ENCODE measurements around the gene LPCAT3. TPM values are rescaled to one million over a fixed set of nuclear protein-coding genes. Genes with fewer than 3 reads are reported as not detected.
A peak's percentile ranks its signal among the peaks of the same experiment; 100 is the strongest.

The LPCAT3 gene
- total RNA-seq, 1 experiment from 2014 or later = 16.3 TPM

DNA sequence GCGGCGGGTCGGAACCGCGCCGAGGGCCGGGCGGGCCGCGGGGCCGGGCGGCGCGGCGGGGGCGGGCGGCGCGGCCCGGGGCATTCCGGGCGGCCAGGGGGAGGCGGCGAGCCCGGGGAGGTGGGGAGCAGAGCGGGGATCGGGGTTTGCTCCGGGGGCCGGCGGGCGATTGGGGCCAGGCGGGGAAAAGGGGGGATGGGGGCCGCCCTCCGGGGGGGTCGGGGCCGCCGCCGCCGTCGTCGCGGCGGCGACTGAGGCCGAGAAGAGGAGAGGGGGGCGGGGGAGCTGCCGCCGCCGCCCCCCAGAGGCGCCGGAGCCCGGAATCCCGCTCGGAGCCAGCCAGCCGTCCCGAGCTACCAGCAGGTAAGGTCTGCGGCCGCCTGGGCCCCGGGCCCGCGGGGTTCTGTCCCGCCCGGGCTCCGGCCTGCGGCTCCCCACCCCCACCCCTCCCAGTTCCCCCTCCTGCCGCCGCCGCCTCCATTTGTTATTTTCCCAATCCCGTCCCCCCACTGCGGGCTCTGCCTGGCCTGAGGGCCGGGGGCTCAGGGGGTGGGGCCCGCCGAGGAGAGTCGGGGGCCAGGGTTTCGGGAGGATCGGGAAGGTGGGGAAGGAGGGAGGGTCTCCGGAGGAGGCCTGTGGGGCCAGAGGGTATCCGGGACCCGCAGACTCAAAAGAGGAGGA is 90.1 kb downstream of the LPCAT3 start:
- no peak for ATAC-seq
- ChIA-PET CTCF (interaction anchor here (0.6 kb wide), 1 partner anchor 55 kb away, joined by 6 read pairs; the partner anchor contains the start of gene SPSB2), POLR2A (ENCODE audit: unreplicated experiment) (no interaction called here)
- no peaks in the 10 kb centered on the region for H3K9me3 ChIP-seq (ENCODE audit: low read length)
- peaks cover 55% of the 10 kb centered on the region for H3K79me2 ChIP-seq (ENCODE audit: low read length)
- H3K9me2 ChIP-seq (replicated peaks; ENCODE audit: low read length) = no peaks in the 10 kb centered on the region
- peak overlapping the region; percentile 93 for H3K4me3 ChIP-seq (ENCODE audit: low read length)
- no peak overlapping the region for H3K27ac ChIP-seq (ENCODE audit: low read length)
- peak overlapping the region; percentile 95 for H3K4me2 ChIP-seq (ENCODE audit: low read length)
- H3K9ac ChIP-seq (ENCODE audit: low read length) = peak overlapping the region; percentile 84
- no peaks in the 10 kb centered on the region for H3F3A ChIP-seq (ENCODE audit: low read length, unreplicated experiment)
- intact Hi-C loops (cut with micrococcal nuclease) = loop anchor here (5.0 kb wide), 1 partner anchor 61 kb away; the partner anchor contains the start of gene TPI1
- no peaks in the 10 kb centered on the region for H3K27me3 ChIP-seq (ENCODE audit: low read length)
- H2AFZ ChIP-seq (ENCODE audit: low read length) = peak overlapping the region; percentile 57
- no peak for DNase-seq
- no peak for TF ChIP-seq EZH2 (IDR thresholded peaks at IDR 0.05; ENCODE audit: low read length, unreplicated experiment)
- no peak for TF ChIP-seq EZH2phosphoT487 (IDR thresholded peaks at IDR 0.05; ENCODE audit: borderline replicate concordance, low read length)
- TF ChIP-seq, protein P1, sequence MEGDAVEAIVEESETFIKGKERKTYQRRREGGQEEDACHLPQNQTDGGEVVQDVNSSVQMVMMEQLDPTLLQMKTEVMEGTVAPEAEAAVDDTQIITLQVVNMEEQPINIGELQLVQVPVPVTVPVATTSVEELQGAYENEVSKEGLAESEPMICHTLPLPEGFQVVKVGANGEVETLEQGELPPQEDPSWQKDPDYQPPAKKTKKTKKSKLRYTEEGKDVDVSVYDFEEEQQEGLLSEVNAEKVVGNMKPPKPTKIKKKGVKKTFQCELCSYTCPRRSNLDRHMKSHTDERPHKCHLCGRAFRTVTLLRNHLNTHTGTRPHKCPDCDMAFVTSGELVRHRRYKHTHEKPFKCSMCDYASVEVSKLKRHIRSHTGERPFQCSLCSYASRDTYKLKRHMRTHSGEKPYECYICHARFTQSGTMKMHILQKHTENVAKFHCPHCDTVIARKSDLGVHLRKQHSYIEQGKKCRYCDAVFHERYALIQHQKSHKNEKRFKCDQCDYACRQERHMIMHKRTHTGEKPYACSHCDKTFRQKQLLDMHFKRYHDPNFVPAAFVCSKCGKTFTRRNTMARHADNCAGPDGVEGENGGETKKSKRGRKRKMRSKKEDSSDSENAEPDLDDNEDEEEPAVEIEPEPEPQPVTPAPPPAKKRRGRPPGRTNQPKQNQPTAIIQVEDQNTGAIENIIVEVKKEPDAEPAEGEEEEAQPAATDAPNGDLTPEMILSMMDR (conservative IDR thresholded peaks at IDR 0.05; ENCODE audit: low read depth, low read length) = no peak
- no peaks in the 10 kb centered on the region; the same call in 1 of the 2 replicates for H4K20me1 ChIP-seq (ENCODE audit: low read length)
- H3K36me3 ChIP-seq (ENCODE audit: low read depth, low read length) = no peaks in the 10 kb centered on the region
- BruUV-seq (replicated peaks) = no TSS peak
- peaks cover 43% of the 10 kb centered on the region for H3K4me1 ChIP-seq (ENCODE audit: insufficient read depth, low read length)

DNA sequence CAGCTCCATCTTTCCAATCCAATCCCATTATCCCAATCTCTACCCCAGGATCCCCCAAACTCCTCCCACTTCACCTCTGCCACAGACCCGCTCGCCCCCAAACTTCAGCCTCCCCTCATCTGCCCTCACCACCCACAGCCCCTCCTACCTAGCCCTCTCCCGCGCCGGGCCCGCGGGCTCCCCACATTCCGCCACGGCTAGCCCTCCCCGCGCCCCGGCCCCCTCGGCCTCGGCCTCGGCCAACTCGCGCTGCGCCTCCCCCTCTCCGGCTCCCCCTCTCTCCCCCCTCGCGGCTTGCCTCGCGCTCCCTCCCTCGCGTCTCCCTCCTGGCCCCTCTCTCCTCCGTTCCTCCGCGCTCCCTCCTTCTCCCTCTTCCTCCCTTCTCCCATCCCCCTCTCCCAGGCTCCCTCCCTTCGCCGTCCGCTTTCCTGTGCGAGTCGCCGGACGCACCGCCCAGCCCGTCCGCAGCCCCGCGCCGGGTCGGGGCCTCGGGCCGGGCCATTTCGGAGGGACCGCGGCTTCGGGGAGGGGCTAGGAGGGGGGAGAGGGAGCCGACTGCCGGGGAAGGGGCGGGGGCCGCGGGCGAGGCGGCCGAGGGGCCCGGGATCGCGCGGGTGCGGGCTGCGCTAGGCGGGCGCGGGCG is 90.8 kb downstream of the LPCAT3 start, which contains the start of gene ATN1:
ATN1 (plus strand) TSS at position 581 of the 643 bp plus-strand sequence. CDS start 6,043 bp downstream, outside the sequence.
- Histone ChIP-seq H3K27ac (ENCODE audit: low read length) (no peak within 1 kb of the TSS), H3K4me1 (ENCODE audit: insufficient read depth, low read length) (peaks cover 43% of the 10 kb centered on the region), H3K27me3 (ENCODE audit: low read length) (no peaks in the 10 kb centered on the region), H3K4me3 (ENCODE audit: low read length) (peak within 1 kb of the TSS; percentile 93), H3K9me2 (replicated peaks; ENCODE audit: low read length) (no peaks in the 10 kb centered on the region), H3K36me3 (ENCODE audit: low read depth, low read length) (no peaks in the 10 kb centered on the region), H3K9ac (ENCODE audit: low read length) (peak within 1 kb of the TSS; percentile 84), H3K4me2 (ENCODE audit: low read length) (peak within 1 kb of the TSS; percentile 95), H3F3A (ENCODE audit: low read length, unreplicated experiment) (no peaks in the 10 kb centered on the region), H3K79me2 (ENCODE audit: low read length) (peaks cover 50% of the 10 kb centered on the region), H3K9me3 (ENCODE audit: low read length) (no peaks in the 10 kb centered on the region), H4K20me1 (ENCODE audit: low read length) (no peaks in the 10 kb centered on the region; the same call in 1 of the 2 replicates), H2AFZ (ENCODE audit: low read length) (peak within 1 kb of the TSS; percentile 92)
- TF ChIP-seq EZH2phosphoT487 (IDR thresholded peaks at IDR 0.05; ENCODE audit: borderline replicate concordance, low read length) (no peak), EZH2 (IDR thresholded peaks at IDR 0.05; ENCODE audit: low read length, unreplicated experiment) (no peak)
- TF ChIP-seq, protein P1 (conservative IDR thresholded peaks at IDR 0.05; ENCODE audit: low read depth, low read length) = no peak
- intact Hi-C loops (cut with micrococcal nuclease) = loop anchor here (5.0 kb wide), 1 partner anchor 60 kb away; the partner anchor contains the start of gene TPI1
- DNase-seq (peak; percentile 53), ATAC-seq (peak; percentile 26)
- POLR2A ChIA-PET (ENCODE audit: unreplicated experiment) = no interaction called here
- BruUV-seq (replicated peaks) = no TSS peak
- CTCF ChIA-PET = interaction anchor here (0.7 kb wide), 1 partner anchor 37 kb away, joined by 4 read pairs; no protein-coding TSS in a partner anchor

Small RNA genes lying within 50 kb of the gene (microRNA-seq; reads per million reads assigned to microRNA genes)
- gene MIR141 (ENCODE audit: unreplicated experiment) = 14.5 reads per million, percentile 41 among the genes with 10 or more reads in this experiment
- 288 reads per million, percentile 73 among the genes with 10 or more reads in this experiment for gene MIR200C (ENCODE audit: unreplicated experiment)

Other genes starting within 250 kb of the LPCAT3 start
- gene LAG3, start 246.0 kb downstream of the LPCAT3 start, total RNA-seq (2014; rRNA removed) = 0.40 and 0.58 TPM in 2 replicates
- gene CD4, start 228.9 kb downstream of the LPCAT3 start, total RNA-seq (2014; rRNA removed) = 0.23 TPM in 1 of 2 replicates, not detected in the other
- gene GPR162, start 196.7 kb downstream of the LPCAT3 start, total RNA-seq (2014; rRNA removed) = not detected in 2 replicates
- gene P3H3, start 190.1 kb downstream of the LPCAT3 start, total RNA-seq (2014; rRNA removed) = 9.3 and 24.4 TPM in 2 replicates
- 1.8 TPM in 1 of 2 replicates, not detected in the other for gene GNB3, start 177.6 kb downstream of the LPCAT3 start, total RNA-seq (2014; rRNA removed)
- 52.1 and 92.0 TPM in 2 replicates for gene CDCA3, start 167.2 kb downstream of the LPCAT3 start, total RNA-seq (2014; rRNA removed)
- 107 and 113 TPM in 2 replicates for gene USP5, start 166.3 kb downstream of the LPCAT3 start, total RNA-seq (2014; rRNA removed)
- 1,259 and 1,708 TPM in 2 replicates for gene TPI1, start 150.9 kb downstream of the LPCAT3 start, total RNA-seq (2014; rRNA removed)
- 8.4 and 9.2 TPM in 2 replicates for gene SPSB2, start 145.2 kb downstream of the LPCAT3 start, total RNA-seq (2014; rRNA removed)
- gene LRRC23, start 113.7 kb downstream of the LPCAT3 start, total RNA-seq (2014; rRNA removed) = 5.1 and 13.6 TPM in 2 replicates
- gene ENO2, start 103.9 kb downstream of the LPCAT3 start, total RNA-seq (2014; rRNA removed) = 30.2 and 35.2 TPM in 2 replicates
- gene ATN1, start 90.5 kb downstream of the LPCAT3 start, total RNA-seq (2014; rRNA removed) = 11.6 and 41.5 TPM in 2 replicates
- gene RNU7-1, start 74.7 kb downstream of the LPCAT3 start, total RNA-seq (2014; rRNA removed) = not detected in 2 replicates
- 125 and 130 TPM in 2 replicates for gene C12orf57, start 74.5 kb downstream of the LPCAT3 start, total RNA-seq (2014; rRNA removed)
- gene PTPN6, start 67.1 kb downstream of the LPCAT3 start, total RNA-seq (2014; rRNA removed) = 22.5 and 28.4 TPM in 2 replicates
- gene PHB2, start 47.8 kb downstream of the LPCAT3 start, total RNA-seq (2014; rRNA removed) = 353 and 376 TPM in 2 replicates
- 40.7 and 44.3 TPM in 2 replicates for gene EMG1, start 47.6 kb downstream of the LPCAT3 start, total RNA-seq (2014; rRNA removed)
- 2.1 and 2.9 TPM in 2 replicates for gene C1S, start 42.2 kb upstream of the LPCAT3 start, total RNA-seq (2014; rRNA removed)
- 4.4 and 9.6 TPM in 2 replicates for gene C1R, start 74.0 kb upstream of the LPCAT3 start, total RNA-seq (2014; rRNA removed)
- gene C1RL, start 90.7 kb upstream of the LPCAT3 start, total RNA-seq (2014; rRNA removed) = 8.2 and 8.9 TPM in 2 replicates
- gene RBP5, start 110.4 kb upstream of the LPCAT3 start, total RNA-seq (2014; rRNA removed) = not detected in 2 replicates
- gene CLSTN3, start 111.9 kb upstream of the LPCAT3 start, total RNA-seq (2014; rRNA removed) = 10.9 and 14.2 TPM in 2 replicates
- gene PEX5, start 171.2 kb upstream of the LPCAT3 start, total RNA-seq (2014; rRNA removed) = 19.4 and 20.0 TPM in 2 replicates

Data from PC-3 (cell line).